Endothelial cell of umbilical vein (primary cell): ENCODE measurements around the gene GGPS1. TPM values are rescaled to one million over a fixed set of nuclear protein-coding genes. Genes with fewer than 3 reads are reported as not detected.

Experiments
- BruUV-seq: library from RNA; stranded (reverse); fragments of 400-500 nt; replicated peaks from 2 replicates; lab custom pipeline; 2021; lab: Mats Ljungman, UMichigan
- CTCF ChIA-PET: fragments of 300-600, 350-600 bp; sonication (Branson Sonifier 250); formaldehyde crosslinking; loops from one replicate; lab custom pipeline; 2021; ENCODE audit warnings: antibody characterized with exemption, inconsistent platforms; lab: Charles Lee
- POLR2A ChIA-PET: fragments of 300-600, 350-600 bp; sonication (Branson Sonifier 250); formaldehyde crosslinking; loops from one replicate; lab custom pipeline; 2021; ENCODE audit warnings: antibody characterized with exemption, inconsistent platforms; lab: Charles Lee
- DNase-seq: peaks from one replicate; pipeline ENCODE4 v3.0.0-alpha.2; 2011; ENCODE audit warnings: low read depth, low spot score
- FAIRE-seq: peaks from 2 replicates; lab custom pipeline; 2011; peaks lifted over from hg19 to GRCh38; lab: Jason Lieb, UNC
- H2AFZ ChIP-seq: 2 replicates; pipeline ENCODE4 v1.6.0; 2012; ENCODE audit warnings: low read depth, low read length, control low read depth, inconsistent platforms
- H3K27ac ChIP-seq: 2 replicates; pipeline ENCODE4 v1.5.1; 2011; ENCODE audit warnings: low read depth, mild to moderate bottlenecking, control low read depth, low read length, moderate library complexity; ENCODE audit not compliant: insufficient read depth
- H3K27me3 ChIP-seq, 2 experiments: 2 replicates each; pipeline versions ENCODE4 v1.6.0 to v1.6.1; 2011; ENCODE audit warnings: low read length in 2 of 2, mixed read lengths in 1 of 2; ENCODE audit not compliant: control insufficient read depth in 2 of 2, insufficient read depth in 2 of 2
- H3K36me3 ChIP-seq, 2 experiments: 2 replicates in 1 of 2; 3 replicates in 1 of 2; pipeline ENCODE4 v1.5.1; 2011; ENCODE audit warnings: low read length in 2 of 2, mild to moderate bottlenecking in 1 of 2, moderate library complexity in 1 of 2; ENCODE audit not compliant: control insufficient read depth in 2 of 2, insufficient read depth in 2 of 2; ENCODE audit errors: extremely low read depth in 1 of 2
- H3K4me1 ChIP-seq: 3 replicates; pipeline ENCODE4 v1.5.1; 2011; ENCODE audit warnings: mild to moderate bottlenecking, low read length; ENCODE audit not compliant: control insufficient read depth, insufficient read depth; ENCODE audit errors: extremely low read depth
- H3K4me2 ChIP-seq: 2 replicates; pipeline ENCODE4 v1.6.1; 2011; ENCODE audit warnings: low read length, control low read depth, mixed read lengths; ENCODE audit not compliant: insufficient read depth
- H3K4me3 ChIP-seq, 3 experiments: fragments of 200-600 bp in 1 of 3; sonication (generic), shearing (Covaris generic) in 1 of 3; replicated peaks in 1 of 3; 2 replicates each; pipeline ENCODE4 v1.5.1; 2011 to 2016; ENCODE audit warnings: control low read depth in 3 of 3, low read length in 3 of 3, mild to moderate bottlenecking in 2 of 3, inconsistent platforms in 1 of 3, low read depth in 1 of 3, moderate library complexity in 1 of 3; ENCODE audit not compliant: insufficient read depth in 1 of 3
- H3K79me2 ChIP-seq: 2 replicates; pipeline ENCODE4 v1.6.0; 2012; ENCODE audit warnings: low read length, inconsistent platforms; ENCODE audit not compliant: control insufficient read depth, insufficient read depth
- H3K9ac ChIP-seq: replicated peaks from 2 replicates; pipeline ENCODE3; 2011; ENCODE audit warnings: low read length, control low read depth; ENCODE audit not compliant: insufficient read depth; ENCODE audit errors: extremely low read depth
- H3K9me1 ChIP-seq: replicated peaks from 3 replicates; pipeline ENCODE4 v1.6.0; 2011; ENCODE audit warnings: mild to moderate bottlenecking, low read length; ENCODE audit not compliant: control insufficient read depth, insufficient read depth; ENCODE audit errors: extremely low read depth
- H3K9me3 ChIP-seq: replicated peaks from 2 replicates; pipeline ENCODE4 v1.5.1; 2012; ENCODE audit warnings: low read length, inconsistent platforms; ENCODE audit not compliant: control insufficient read depth, insufficient read depth
- H4K20me1 ChIP-seq: replicated peaks from 2 replicates; pipeline ENCODE3; 2011; ENCODE audit warnings: mild to moderate bottlenecking, low read length; ENCODE audit not compliant: control insufficient read depth, insufficient read depth; ENCODE audit errors: extremely low read depth
- EZH2 ChIP-seq: IDR thresholded peaks from 2 replicates; pipeline ENCODE4 v1.6.1; 2012; ENCODE audit warnings: borderline replicate concordance, low read depth, mild to moderate bottlenecking, moderate library complexity, low read length, inconsistent platforms; ENCODE audit not compliant: severe bottlenecking
- FOS ChIP-seq: IDR thresholded peaks from 2 replicates; pipeline ENCODE4 v1.6.1; 2011; ENCODE audit warnings: mild to moderate bottlenecking, low read length, moderate library complexity, borderline replicate concordance; ENCODE audit not compliant: insufficient read depth
- GATA2 ChIP-seq: IDR thresholded peaks from 2 replicates; pipeline ENCODE4 v1.7.0; 2011; ENCODE audit warnings: low read depth, mild to moderate bottlenecking, moderate library complexity, mixed read lengths, low read length; ENCODE audit not compliant: insufficient read length, insufficient read depth
- JUN ChIP-seq: IDR thresholded peaks from 2 replicates; pipeline ENCODE4 v1.6.1; 2011; ENCODE audit warnings: borderline replicate concordance, low read depth; ENCODE audit not compliant: insufficient read length, insufficient read depth
- MYC ChIP-seq: IDR thresholded peaks from one replicate; pipeline ENCODE4 v1.6.1; 2011; ENCODE audit warnings: mild to moderate bottlenecking, low read depth, low read length
- POLR2A ChIP-seq: IDR thresholded peaks from 2 replicates; pipeline ENCODE4 v1.6.1; 2012; ENCODE audit warnings: low read depth, mild to moderate bottlenecking, control low read depth, low read length
- POLR2AphosphoS5 ChIP-seq: IDR thresholded peaks from 2 replicates; pipeline ENCODE4 v1.6.1; 2012; ENCODE audit warnings: low read depth, mild to moderate bottlenecking, control low read depth, low read length, moderate library complexity; ENCODE audit not compliant: insufficient read depth
- dilution Hi-C: fragments of 300-500 bp; cut with MboI; formaldehyde crosslinking; loops from one replicate; pipeline ENCODE4 v1.15.0; 2019; ENCODE audit warnings: low sequenced_read_pairs; ENCODE audit not compliant: extremely low pct_ligation_motif_present
- intact Hi-C: fragments of 100-400 bp; cut with micrococcal nuclease; formaldehyde crosslinking; loops from one replicate; pipeline ENCODE4 v1.10.0; 2022
- polyA plus RNA-seq, 4 experiments: library from polyadenylated mRNA; depleted of rRNA in 3 of 4; stranded (reverse) in 3 of 4; unstranded in 1 of 4; fragments of >200 nt; gene quantifications; 2 replicates each; pipeline versions ENCODE4 v1.2.1 to v1.2.3, GENCODE V29; 2011 to 2012; ENCODE audit warnings: missing spikeins in 1 of 4
- total RNA-seq: library from RNA; stranded (reverse); gene quantifications from 2 replicates; pipeline ENCODE4 v1.2.3, GENCODE V29; 2021
- TF ChIP-seq, protein P1 (sequence below): IDR thresholded peaks from 2 replicates; pipeline ENCODE4 v1.6.1; 2011; ENCODE audit not compliant: insufficient read depth, insufficient read length
- TF ChIP-seq, protein P2 (sequence below), 2 donors: IDR thresholded peaks; 1 replicate in 1 of 2; 2 replicates in 1 of 2; pipeline ENCODE4 v1.5.1; 2011; ENCODE audit warnings: low read length in 2 of 2, mild to moderate bottlenecking in 2 of 2, moderate library complexity in 2 of 2, control low read depth in 1 of 2, inconsistent platforms in 1 of 2, low read depth in 1 of 2; ENCODE audit not compliant: insufficient read depth in 1 of 2; ENCODE audit errors: extremely low read depth in 1 of 2

Gene GGPS1
- total and polyA plus RNA-seq, 2 donors (not counting 3 experiments of a cell fraction or from before 2014, with no cell fraction given) = 10.7 to 29.5 TPM

DNA sequence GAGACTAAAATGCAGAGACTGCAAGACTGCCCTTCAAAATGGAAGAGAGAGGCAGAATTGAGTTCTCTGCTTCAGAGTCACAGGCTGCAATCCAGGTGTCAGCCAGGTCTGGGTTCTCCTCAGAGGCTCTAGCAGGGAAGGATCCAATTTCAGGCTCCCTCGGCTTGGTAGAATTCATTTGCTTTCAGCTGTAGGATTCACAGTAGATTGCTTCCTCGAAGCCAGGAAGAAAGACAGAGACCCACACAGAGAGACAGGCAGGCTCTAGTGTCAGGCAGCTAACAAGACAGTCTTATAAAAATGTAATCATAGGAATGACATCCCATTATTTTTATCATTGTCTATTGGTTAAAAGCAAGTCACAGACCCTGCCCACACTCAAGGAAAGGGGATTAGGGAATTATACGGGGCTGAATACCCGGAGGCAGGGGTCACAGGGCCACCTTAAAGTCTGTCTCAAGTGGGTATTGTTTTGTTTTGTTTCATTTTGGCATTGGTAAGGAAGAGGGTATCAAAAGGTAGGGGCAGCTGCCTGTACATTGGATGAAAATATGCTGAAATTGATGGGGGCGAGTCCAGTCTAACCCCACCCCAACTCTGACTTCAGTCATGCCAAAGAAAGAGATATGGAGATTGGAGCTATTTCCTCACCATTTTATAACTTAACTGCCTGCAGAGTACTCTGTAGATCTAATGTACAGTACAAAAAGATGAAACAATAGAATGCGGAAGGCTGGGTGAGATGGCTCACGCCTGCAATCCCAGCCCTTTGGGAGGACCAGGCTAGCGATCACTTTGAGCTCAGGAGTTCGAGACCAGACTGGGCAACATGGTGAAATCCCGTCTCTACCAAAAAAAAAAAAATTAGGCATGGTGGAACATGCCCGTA is 29.4 kb downstream of the GGPS1 start:
- no peak overlapping the region for H3K4me2 ChIP-seq
- no peaks in the 10 kb centered on the region for H3K9me3 ChIP-seq
- H3K4me3 ChIP-seq = no peak overlapping the region
- POLR2A ChIA-PET = no interaction called here
- H3K27ac ChIP-seq = no peak overlapping the region
- CTCF ChIA-PET = interaction anchor here (1.2 to 1.6 kb wide), 2 partner anchors 58 to 99 kb away, joined by 3 to 4 read pairs; no protein-coding TSS in a partner anchor
- no peaks in the 10 kb centered on the region for H3K9me1 ChIP-seq
- H3K27me3 ChIP-seq = peaks cover 0 to 4% of the 10 kb centered on the region in 2 experiments
- DNase-seq (no peak), FAIRE-seq (no peak)
- H2AFZ ChIP-seq = no peak overlapping the region
- H3K36me3 ChIP-seq = no peaks in the 10 kb centered on the region
- dilution Hi-C loops = no loop called here
- no peaks in the 10 kb centered on the region for H4K20me1 ChIP-seq
- BruUV-seq = no TSS peak
- H3K4me1 ChIP-seq = no peaks in the 10 kb centered on the region
- intact Hi-C loops = no loop called here
- no peaks in the 10 kb centered on the region for H3K79me2 ChIP-seq
- no peak for TF ChIP-seq POLR2A
- TF ChIP-seq MYC = no peak
- TF ChIP-seq, protein P1, sequence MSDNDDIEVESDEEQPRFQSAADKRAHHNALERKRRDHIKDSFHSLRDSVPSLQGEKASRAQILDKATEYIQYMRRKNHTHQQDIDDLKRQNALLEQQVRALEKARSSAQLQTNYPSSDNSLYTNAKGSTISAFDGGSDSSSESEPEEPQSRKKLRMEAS = no peak
- TF ChIP-seq, protein P2, sequence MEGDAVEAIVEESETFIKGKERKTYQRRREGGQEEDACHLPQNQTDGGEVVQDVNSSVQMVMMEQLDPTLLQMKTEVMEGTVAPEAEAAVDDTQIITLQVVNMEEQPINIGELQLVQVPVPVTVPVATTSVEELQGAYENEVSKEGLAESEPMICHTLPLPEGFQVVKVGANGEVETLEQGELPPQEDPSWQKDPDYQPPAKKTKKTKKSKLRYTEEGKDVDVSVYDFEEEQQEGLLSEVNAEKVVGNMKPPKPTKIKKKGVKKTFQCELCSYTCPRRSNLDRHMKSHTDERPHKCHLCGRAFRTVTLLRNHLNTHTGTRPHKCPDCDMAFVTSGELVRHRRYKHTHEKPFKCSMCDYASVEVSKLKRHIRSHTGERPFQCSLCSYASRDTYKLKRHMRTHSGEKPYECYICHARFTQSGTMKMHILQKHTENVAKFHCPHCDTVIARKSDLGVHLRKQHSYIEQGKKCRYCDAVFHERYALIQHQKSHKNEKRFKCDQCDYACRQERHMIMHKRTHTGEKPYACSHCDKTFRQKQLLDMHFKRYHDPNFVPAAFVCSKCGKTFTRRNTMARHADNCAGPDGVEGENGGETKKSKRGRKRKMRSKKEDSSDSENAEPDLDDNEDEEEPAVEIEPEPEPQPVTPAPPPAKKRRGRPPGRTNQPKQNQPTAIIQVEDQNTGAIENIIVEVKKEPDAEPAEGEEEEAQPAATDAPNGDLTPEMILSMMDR (IDR thresholded peaks at IDR 0.05; ENCODE audit: extremely low read depth in 1 of 2, insufficient read depth in 1 of 2, low read depth in 1 of 2, low read length in 2 of 2) = no peak
- TF ChIP-seq POLR2AphosphoS5 = no peak
- TF ChIP-seq FOS = no peak
- no peak for TF ChIP-seq GATA2
- TF ChIP-seq EZH2 = no peak
- TF ChIP-seq JUN = no peak
- no peak overlapping the region for H3K9ac ChIP-seq
